GM23248 (cell line): ENCODE results near the gene NEGR1.

Experiments
- EZH2 ChIP-seq: fragments of 200-600 bp; sonication (generic); IDR thresholded peaks from 2 replicates; pipeline ENCODE4 v1.6.1; 2018; ENCODE audit warnings: antibody characterized with exemption, mild to moderate bottlenecking; ENCODE audit not compliant: insufficient read depth, poor library complexity, severe bottlenecking
- EZH2phosphoT487 ChIP-seq: fragments of 200-600 bp; sonication (generic); IDR thresholded peaks from 2 replicates; pipeline ENCODE4 v1.6.1; 2018; ENCODE audit warnings: antibody characterized with exemption, moderate library complexity, mild to moderate bottlenecking, low read depth; ENCODE audit not compliant: insufficient read depth

DNA sequence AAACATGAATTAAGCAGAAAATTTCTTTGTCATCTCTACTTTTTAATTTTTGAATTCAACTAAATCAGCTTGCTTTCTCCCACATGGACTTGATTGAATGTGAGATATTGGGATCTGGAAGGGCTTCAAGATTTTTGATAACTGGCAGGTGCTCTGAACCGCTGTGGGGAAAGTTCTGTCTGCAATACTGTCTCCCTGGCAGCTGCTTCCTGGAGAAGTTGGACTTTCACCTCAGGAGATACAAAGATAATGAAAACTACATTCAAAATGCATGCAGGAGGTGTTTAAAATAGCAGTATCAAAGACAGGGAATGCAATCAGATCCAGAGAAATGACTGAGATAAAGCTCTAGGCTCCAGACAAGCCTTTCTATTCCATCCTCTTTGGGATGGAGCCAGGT, 338.3 kb downstream of the NEGR1 start:
- TF ChIP-seq EZH2 (no peak), EZH2phosphoT487 (no peak)
